HEK293 (cell line): ENCODE measurements around the gene ARL13B.

Source experiments
- CTCF ChIA-PET: fragments of 350-600 bp; formaldehyde crosslinking; extraction: SDS; loops from one replicate; lab custom pipeline; 2021; ENCODE audit warnings: antibody characterized with exemption; lab: Yijun Ruan, JAX
- POLR2A ChIA-PET: fragments of 300-600 bp; formaldehyde crosslinking; extraction: SDS; loops from one replicate; lab custom pipeline; 2020; ENCODE audit warnings: antibody characterized with exemption, inconsistent platforms; lab: Yijun Ruan, JAX
- H3K27ac ChIP-seq: fragments of 200-500 bp; sonication (Bioruptor generic); 2 replicates; pipeline ENCODE4 v1.5.1; 2014; ENCODE audit warnings: low read depth, low read length, control low read depth, inconsistent platforms; ENCODE audit errors: extremely low read depth
- H3K36me3 ChIP-seq, 2 experiments: fragments of 200-500 bp in 1 of 2; sonication (Bioruptor generic) in 1 of 2; 1 replicate in 1 of 2; 2 replicates in 1 of 2; pipeline ENCODE4 v1.5.1; 2014 to 2017; ENCODE audit warnings: inconsistent platforms in 2 of 2, low read length in 2 of 2; ENCODE audit not compliant: control insufficient read depth in 2 of 2, insufficient read depth in 1 of 2
- H3K4me1 ChIP-seq: fragments of 200-500 bp; sonication (Bioruptor generic); 2 replicates; pipeline ENCODE4 v1.5.1; 2014; ENCODE audit warnings: mild to moderate bottlenecking, low read length, inconsistent platforms; ENCODE audit not compliant: control insufficient read depth, insufficient read depth
- H3K4me3 ChIP-seq: 2 replicates; pipeline ENCODE4 v1.5.1; 2011; ENCODE audit warnings: low read depth, mild to moderate bottlenecking, control low read depth, low read length, moderate library complexity
- H3K9me3 ChIP-seq: fragments of 200-500 bp; sonication (Bioruptor generic); 2 replicates; pipeline ENCODE4 v1.5.1; 2014; ENCODE audit warnings: low read depth, low read length, inconsistent platforms; ENCODE audit not compliant: control insufficient read depth, insufficient read depth
- EGR2 ChIP-seq: fragments of 450-650 bp; formaldehyde crosslinking; IDR thresholded peaks from 2 replicates; pipeline ENCODE4 v1.5.1; 2016; ENCODE audit warnings: low read depth, missing biosample characterization, missing genetic modification characterization
- FEZF1 ChIP-seq: fragments of 450-650 bp; formaldehyde crosslinking; IDR thresholded peaks from 2 replicates; pipeline ENCODE4 v1.5.1; 2016; ENCODE audit warnings: missing biosample characterization, missing genetic modification characterization
- KLF7 ChIP-seq: fragments of 450-650 bp; formaldehyde crosslinking; IDR thresholded peaks from 2 replicates; pipeline ENCODE4 v1.5.1; 2016; ENCODE audit warnings: missing biosample characterization, missing genetic modification characterization, borderline replicate concordance
- PRDM6 ChIP-seq: fragments of 450-650 bp; formaldehyde crosslinking; IDR thresholded peaks from 2 replicates; pipeline ENCODE4 v1.5.1; 2017; ENCODE audit warnings: missing biosample characterization, missing genetic modification characterization
- SALL2 ChIP-seq: fragments of 450-650 bp; formaldehyde crosslinking; IDR thresholded peaks from 2 replicates; pipeline ENCODE4 v1.5.0; 2017; ENCODE audit warnings: missing biosample characterization, mild to moderate bottlenecking, missing genetic modification characterization, borderline replicate concordance
- YY1 ChIP-seq: fragments of 450-650 bp; formaldehyde crosslinking; IDR thresholded peaks from 2 replicates; pipeline ENCODE4 v1.5.1; 2018; ENCODE audit warnings: missing biosample characterization, missing genetic modification characterization
- ZBTB11 ChIP-seq: fragments of 450-650 bp; formaldehyde crosslinking; conservative IDR thresholded peaks from 2 replicates; pipeline ENCODE4 v1.5.1; 2016; ENCODE audit warnings: low read depth, missing biosample characterization, missing genetic modification characterization
- ZBTB6 ChIP-seq: fragments of 450-650 bp; formaldehyde crosslinking; IDR thresholded peaks from 2 replicates; pipeline ENCODE4 v1.5.1; 2017; ENCODE audit warnings: missing biosample characterization, missing genetic modification characterization
- ZNF10 ChIP-seq: fragments of 450-650 bp; formaldehyde crosslinking; IDR thresholded peaks from 2 replicates; pipeline ENCODE4 v1.5.1; 2017; ENCODE audit warnings: missing biosample characterization, missing genetic modification characterization
- ZNF184 ChIP-seq: fragments of 450-650 bp; IDR thresholded peaks from 2 replicates; pipeline ENCODE4 v1.5.1; 2018; ENCODE audit warnings: missing biosample characterization, mild to moderate bottlenecking, missing genetic modification characterization
- ZNF214 ChIP-seq: fragments of 450-650 bp; formaldehyde crosslinking; IDR thresholded peaks from 2 replicates; pipeline ENCODE4 v1.5.1; 2017; ENCODE audit warnings: missing biosample characterization, mild to moderate bottlenecking, missing genetic modification characterization, borderline replicate concordance
- ZNF248 ChIP-seq: fragments of 450-650 bp; formaldehyde crosslinking; IDR thresholded peaks from 2 replicates; pipeline ENCODE4 v1.5.1; 2017; ENCODE audit warnings: missing biosample characterization, missing genetic modification characterization
- ZNF449 ChIP-seq: fragments of 450-650 bp; formaldehyde crosslinking; IDR thresholded peaks from 2 replicates; pipeline ENCODE4 v1.5.1; 2017; ENCODE audit warnings: missing biosample characterization, mild to moderate bottlenecking, missing genetic modification characterization, moderate library complexity
- ZNF473 ChIP-seq: fragments of 450-650 bp; formaldehyde crosslinking; IDR thresholded peaks from 2 replicates; pipeline ENCODE4 v1.5.1; 2017; ENCODE audit warnings: missing biosample characterization, missing genetic modification characterization
- ZNF510 ChIP-seq: fragments of 450-650 bp; formaldehyde crosslinking; IDR thresholded peaks from 2 replicates; pipeline ENCODE4 v1.5.1; 2018; ENCODE audit warnings: mild to moderate bottlenecking, missing genetic modification characterization, missing biosample characterization; ENCODE audit not compliant: insufficient replicate concordance
- ZNF544 ChIP-seq: fragments of 450-650 bp; formaldehyde crosslinking; IDR thresholded peaks from 2 replicates; pipeline ENCODE4 v1.5.0; 2017; ENCODE audit warnings: missing biosample characterization, missing genetic modification characterization
- ZNF621 ChIP-seq: fragments of 450-650 bp; formaldehyde crosslinking; IDR thresholded peaks from 2 replicates; pipeline ENCODE4 v1.5.1; 2017; ENCODE audit warnings: missing biosample characterization, missing genetic modification characterization
- TF ChIP-seq, protein P1 (sequence below): fragments of 450-650 bp; formaldehyde crosslinking; IDR thresholded peaks from 2 replicates; pipeline ENCODE4 v1.5.1; 2016; ENCODE audit warnings: missing biosample characterization, missing genetic modification characterization
- TF ChIP-seq, protein P2 (sequence below): fragments of 450-650 bp; formaldehyde crosslinking; IDR thresholded peaks from 2 replicates; pipeline ENCODE4 v1.5.0; 2017; ENCODE audit warnings: missing biosample characterization, missing genetic modification characterization, borderline replicate concordance

Gene ARL13B

GRCh38 chr3:94020293-94020692 is 40.3 kb downstream of the ARL13B start:
- no peak for TF ChIP-seq ZNF473 (tag by site-specific recombination)
- 0 out of 2 replicates have a peak, but pooled peaks have one; percentile 21 for TF ChIP-seq PRDM6 (tag by site-specific recombination)
- Histone ChIP-seq H3K4me1 (no peaks in the 10 kb centered on the region), H3K36me3 (no peaks in the 10 kb centered on the region; a peak in 1 of 3 replicates), H3K9me3 (no peaks in the 10 kb centered on the region), H3K27ac (no peak overlapping the region), H3K4me3 (no peak overlapping the region)
- CTCF ChIA-PET = no interaction called here
- POLR2A ChIA-PET = no interaction called here

- TF ChIP-seq ZBTB6 (tag by site-specific recombination) (peak; percentile 87), SALL2 (tag by site-specific recombination) (no peak)
- ChIA-PET POLR2A (interaction anchor here (1.2 kb wide), 1 partner anchor 38 kb away, joined by 3 read pairs; the partner anchor contains the start of genes DHFR2 and NSUN3), CTCF (interaction anchor here (0.7 kb wide), 1 partner anchor 498 kb away, joined by 3 read pairs; no protein-coding TSS in a partner anchor)
- no peaks in the 10 kb centered on the region; a peak in 1 of 3 replicates for H3K36me3 ChIP-seq
- no peaks in the 10 kb centered on the region for H3K4me1 ChIP-seq
- no peak overlapping the region for H3K4me3 ChIP-seq
- no peak overlapping the region for H3K27ac ChIP-seq
- no peaks in the 10 kb centered on the region for H3K9me3 ChIP-seq
Observed at GRCh38 chr3:94024385-94024784, 44.4 kb downstream of the ARL13B start.

DNA sequence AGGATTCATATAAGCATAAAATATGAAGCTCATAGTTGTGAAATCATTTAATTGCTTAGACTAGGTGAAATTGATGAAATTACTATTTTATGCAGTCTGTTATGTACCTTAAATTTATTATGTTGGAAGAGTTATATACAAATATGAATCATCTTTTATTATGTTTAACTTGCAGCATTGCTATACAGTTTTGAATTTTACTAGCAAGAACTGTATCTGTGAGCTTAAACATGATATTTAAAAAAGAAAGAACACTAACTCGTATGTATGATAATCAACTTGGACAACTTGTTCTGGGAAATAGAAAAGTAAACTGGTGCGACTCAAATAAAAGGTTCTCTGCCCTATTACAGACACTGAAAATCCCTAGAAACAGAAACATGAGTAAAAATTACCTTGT is 46.7 kb downstream of the ARL13B start:
- H3K36me3 ChIP-seq = no peaks in the 10 kb centered on the region; a peak in 1 of 3 replicates
- CTCF ChIA-PET = no interaction called here
- H3K4me3 ChIP-seq = no peak overlapping the region
- H3K9me3 ChIP-seq = no peaks in the 10 kb centered on the region
- H3K4me1 ChIP-seq = no peaks in the 10 kb centered on the region
- POLR2A ChIA-PET = no interaction called here
- no peak overlapping the region for H3K27ac ChIP-seq
- no peak for TF ChIP-seq FEZF1 (tag by site-specific recombination)
- no peak for TF ChIP-seq ZNF510 (tag by site-specific recombination)
- no peak for TF ChIP-seq ZNF621 (tag by site-specific recombination)
- TF ChIP-seq ZBTB11 (tag by site-specific recombination) = no peak
- TF ChIP-seq, protein P1, sequence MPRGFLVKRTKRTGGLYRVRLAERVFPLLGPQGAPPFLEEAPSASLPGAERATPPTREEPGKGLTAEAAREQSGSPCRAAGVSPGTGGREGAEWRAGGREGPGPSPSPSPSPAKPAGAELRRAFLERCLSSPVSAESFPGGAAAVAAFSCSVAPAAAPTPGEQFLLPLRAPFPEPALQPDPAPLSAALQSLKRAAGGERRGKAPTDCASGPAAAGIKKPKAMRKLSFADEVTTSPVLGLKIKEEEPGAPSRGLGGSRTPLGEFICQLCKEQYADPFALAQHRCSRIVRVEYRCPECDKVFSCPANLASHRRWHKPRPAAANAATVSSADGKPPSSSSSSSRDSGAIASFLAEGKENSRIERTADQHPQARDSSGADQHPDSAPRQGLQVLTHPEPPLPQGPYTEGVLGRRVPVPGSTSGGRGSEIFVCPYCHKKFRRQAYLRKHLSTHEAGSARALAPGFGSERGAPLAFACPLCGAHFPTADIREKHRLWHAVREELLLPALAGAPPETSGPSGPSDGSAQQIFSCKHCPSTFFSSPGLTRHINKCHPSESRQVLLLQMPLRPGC (tag by site-specific recombination) = no peak
- TF ChIP-seq ZNF449 = no peak
- no peak for TF ChIP-seq YY1 (tag by site-specific recombination)
- TF ChIP-seq, protein P2, sequence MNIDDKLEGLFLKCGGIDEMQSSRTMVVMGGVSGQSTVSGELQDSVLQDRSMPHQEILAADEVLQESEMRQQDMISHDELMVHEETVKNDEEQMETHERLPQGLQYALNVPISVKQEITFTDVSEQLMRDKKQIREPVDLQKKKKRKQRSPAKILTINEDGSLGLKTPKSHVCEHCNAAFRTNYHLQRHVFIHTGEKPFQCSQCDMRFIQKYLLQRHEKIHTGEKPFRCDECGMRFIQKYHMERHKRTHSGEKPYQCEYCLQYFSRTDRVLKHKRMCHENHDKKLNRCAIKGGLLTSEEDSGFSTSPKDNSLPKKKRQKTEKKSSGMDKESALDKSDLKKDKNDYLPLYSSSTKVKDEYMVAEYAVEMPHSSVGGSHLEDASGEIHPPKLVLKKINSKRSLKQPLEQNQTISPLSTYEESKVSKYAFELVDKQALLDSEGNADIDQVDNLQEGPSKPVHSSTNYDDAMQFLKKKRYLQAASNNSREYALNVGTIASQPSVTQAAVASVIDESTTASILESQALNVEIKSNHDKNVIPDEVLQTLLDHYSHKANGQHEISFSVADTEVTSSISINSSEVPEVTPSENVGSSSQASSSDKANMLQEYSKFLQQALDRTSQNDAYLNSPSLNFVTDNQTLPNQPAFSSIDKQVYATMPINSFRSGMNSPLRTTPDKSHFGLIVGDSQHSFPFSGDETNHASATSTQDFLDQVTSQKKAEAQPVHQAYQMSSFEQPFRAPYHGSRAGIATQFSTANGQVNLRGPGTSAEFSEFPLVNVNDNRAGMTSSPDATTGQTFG (tag by site-specific recombination) = no peak
- TF ChIP-seq ZNF248 (tag by site-specific recombination) = no peak
- no peak for TF ChIP-seq KLF7 (tag by site-specific recombination)
- TF ChIP-seq ZNF544 = no peak
- TF ChIP-seq ZNF214 (tag by site-specific recombination) = no peak
- no peak for TF ChIP-seq ZNF10
- TF ChIP-seq EGR2 (tag by site-specific recombination) = no peak
- TF ChIP-seq ZNF184 (tag by site-specific recombination) = no peak
